ENCODE measurements around the gene CLDN3. TPM values are rescaled to one million over a fixed set of nuclear protein-coding genes. Genes with fewer than 3 reads are reported as not detected.
"Not testable (repeated sequence)": the region's sequence is repeated elsewhere in the genome, so short reads cannot be mapped to it uniquely, and the experiment has no call there.

Gene CLDN3, protein sequence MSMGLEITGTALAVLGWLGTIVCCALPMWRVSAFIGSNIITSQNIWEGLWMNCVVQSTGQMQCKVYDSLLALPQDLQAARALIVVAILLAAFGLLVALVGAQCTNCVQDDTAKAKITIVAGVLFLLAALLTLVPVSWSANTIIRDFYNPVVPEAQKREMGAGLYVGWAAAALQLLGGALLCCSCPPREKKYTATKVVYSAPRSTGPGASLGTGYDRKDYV
- total RNA-seq = not detected

DNA sequence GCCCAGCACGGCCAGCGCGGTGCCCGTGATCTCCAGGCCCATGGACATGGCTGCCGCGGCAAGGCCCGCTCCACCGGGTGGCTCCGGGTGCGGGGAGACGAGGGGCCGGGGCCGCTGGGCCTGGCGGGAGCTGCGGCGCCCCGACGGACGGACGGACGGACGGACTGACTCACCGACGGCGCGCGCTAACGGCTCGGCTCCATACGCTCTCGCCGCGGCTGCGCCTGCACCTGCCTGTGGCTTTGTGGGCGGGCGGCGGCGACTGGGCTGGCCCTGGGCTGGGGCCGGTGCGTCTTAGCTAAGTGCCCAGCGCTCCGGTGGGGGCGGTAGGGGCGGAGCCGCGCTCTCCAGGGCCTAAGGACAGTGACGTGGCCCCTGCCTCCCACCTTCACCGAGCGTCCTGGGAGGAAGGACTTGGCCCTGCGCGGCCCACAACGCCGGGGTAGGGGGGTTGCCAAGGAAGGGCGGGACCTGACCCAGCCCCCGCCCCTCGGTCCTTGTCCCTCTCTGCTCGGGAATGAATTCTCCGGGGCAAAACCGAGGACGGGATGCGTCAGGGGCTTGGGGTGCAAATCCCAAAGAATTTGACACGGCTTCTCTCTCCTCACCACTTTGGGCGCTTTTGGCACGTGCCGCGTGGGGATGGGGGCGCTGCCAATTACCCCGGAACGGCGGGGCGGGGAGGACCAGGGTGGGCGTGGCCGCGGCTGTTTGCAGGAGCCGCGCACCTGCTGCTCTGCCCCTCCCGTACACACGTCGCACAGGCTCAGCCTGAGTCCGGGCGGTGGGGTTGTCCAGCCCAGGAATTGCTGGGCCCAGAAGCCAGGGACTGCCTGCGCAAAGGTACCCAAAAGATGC is at the start of gene CLDN3:
Gene CLDN3 (minus strand): TSS at position 269 of the 858 bp plus-strand sequence. CDS start 221 bp downstream, at position 48.
- peaks cover 0 to 4% of the 10 kb centered on the region in 2 donors for H3K9me3 Mint-ChIP-seq
- peak; percentile 50 to 52 for ATAC-seq
- DNase-seq (ENCODE audit: low spot score in 2 of 2) = peak in 1 of 2 donors; percentile 18
- no peaks in the 10 kb centered on the region for H3K36me3 Mint-ChIP-seq
- H3K27ac Mint-ChIP-seq = no peak within 1 kb of the TSS

DNA sequence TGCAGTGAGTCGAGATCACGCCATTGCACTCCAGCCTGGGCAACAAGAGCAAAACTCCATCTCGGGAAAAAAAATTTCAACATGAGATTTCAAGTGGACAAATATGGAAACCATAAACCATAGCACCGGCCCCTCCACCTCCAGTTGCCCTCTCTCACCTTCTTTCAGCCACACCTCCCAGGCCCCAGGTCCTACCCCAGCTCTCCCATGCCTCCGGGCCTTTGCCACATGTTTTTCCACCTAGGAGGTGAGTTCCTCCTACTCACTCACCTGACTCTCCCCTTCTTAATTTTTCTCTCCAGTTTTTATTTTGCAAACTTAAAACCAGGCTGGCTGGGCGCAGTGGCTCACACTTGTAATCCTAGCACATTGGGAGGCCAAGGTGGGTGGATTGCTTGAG is 47.1 kb upstream of the CLDN3 start:
- H3K9me3 Mint-ChIP-seq = no peaks in the 10 kb centered on the region
- DNase-seq (ENCODE audit: low spot score in 2 of 2) = no peak
- ATAC-seq = no peak

DNA sequence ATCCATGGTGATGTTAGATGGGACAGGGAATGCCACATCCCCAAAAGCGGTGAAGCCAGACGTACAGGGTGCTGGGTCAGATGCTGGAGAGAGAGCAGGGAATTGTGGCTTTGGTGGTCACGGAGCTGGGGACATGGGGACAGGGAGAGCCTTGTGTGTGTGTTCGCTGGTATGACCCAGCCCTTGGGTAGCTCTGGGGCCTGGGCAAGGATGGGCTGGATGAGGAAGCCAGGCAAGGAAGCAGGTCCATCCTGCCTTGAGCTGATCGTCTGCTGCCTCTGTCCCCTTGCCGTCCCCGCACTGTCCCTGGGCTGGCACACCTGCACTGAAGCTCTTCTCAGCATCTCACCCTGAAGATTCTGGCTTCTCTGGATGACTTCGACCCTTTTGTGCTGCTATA is 45.4 kb upstream of the CLDN3 start:
- Mint-ChIP-seq H3K36me3 (peaks cover 0 to 8% of the 10 kb centered on the region in 2 donors), H3K27ac (no peak overlapping the region), H3K9me3 (no peaks in the 10 kb centered on the region)
- ATAC-seq = no peak
- DNase-seq (ENCODE audit: low spot score in 2 of 2) = no peak

More for the DNA sequence above, 47.1 kb upstream of the CLDN3 start:
- H3K36me3 Mint-ChIP-seq = peaks cover 0 to 8% of the 10 kb centered on the region in 2 donors
- H3K27ac Mint-ChIP-seq = peak overlapping the region in 1 of 2 donors; percentile 16

DNA sequence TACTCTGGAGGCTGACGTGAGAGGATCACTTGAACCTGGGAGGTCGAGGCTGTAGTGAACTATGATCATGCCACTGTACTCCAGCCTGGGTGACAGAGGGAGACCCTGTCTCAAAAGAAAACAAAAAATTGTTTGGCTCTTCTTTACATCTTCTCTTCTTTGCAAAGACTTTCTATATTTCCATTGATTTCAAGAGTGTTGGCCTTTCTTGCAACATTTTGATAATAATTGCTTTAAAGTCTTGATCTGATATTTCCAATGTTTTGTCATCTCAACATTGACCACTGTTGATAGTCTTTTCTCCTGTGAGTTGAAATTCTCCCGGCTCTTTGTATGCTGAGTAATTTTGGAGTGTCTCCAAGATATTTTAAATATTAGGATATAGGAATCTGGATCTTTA is 42.9 kb upstream of the CLDN3 start:
- ATAC-seq (no peak), DNase-seq (ENCODE audit: low spot score in 2 of 2) (no peak)
- Mint-ChIP-seq H3K27ac (no peak overlapping the region), H3K9me3 (no peaks in the 10 kb centered on the region), H3K36me3 (peaks cover 0 to 8% of the 10 kb centered on the region in 2 donors)

DNA sequence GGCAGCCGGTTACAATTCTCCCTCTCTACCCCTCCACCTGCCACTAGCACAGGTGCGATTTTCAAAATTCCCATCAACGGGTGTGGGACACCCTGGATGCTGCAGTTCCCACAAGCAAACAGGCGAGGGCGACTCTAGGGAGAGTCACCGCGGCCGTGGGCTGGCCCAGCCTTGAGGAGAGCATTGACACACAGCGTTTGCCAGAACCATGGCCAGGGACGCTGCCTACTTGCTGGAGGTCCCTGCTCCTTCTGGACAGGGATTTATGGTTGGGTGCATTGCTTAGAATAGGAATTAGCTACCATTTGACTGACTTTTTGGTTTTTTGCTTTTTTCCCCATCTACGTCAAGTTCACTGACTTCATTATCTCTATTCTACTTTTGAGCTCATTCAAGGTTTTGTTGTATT is 41.7 kb upstream of the CLDN3 start:
- H3K27ac Mint-ChIP-seq = no peak overlapping the region
- ATAC-seq = peak; percentile 84 to 90
- no peaks in the 10 kb centered on the region for H3K9me3 Mint-ChIP-seq

DNA sequence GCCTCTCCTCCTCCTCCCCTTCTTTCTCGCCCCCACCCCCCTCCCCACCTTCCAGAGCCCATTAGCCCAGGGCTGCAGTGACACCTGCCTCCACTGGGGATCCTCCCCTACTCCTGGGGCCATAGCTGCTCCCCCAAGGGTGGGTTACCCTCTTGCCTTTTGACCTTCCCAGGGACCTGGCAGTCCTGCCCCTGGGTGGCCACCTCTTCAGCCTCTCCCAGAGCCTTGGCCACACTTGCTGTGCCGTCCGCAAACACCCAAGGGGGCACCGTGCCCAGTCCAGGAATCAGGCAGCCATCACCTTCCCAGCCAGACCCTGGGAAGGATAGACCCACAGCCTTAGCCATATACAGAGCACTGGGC is 40.9 kb upstream of the CLDN3 start:
- H3K9me3 Mint-ChIP-seq = no peaks in the 10 kb centered on the region
- H3K36me3 Mint-ChIP-seq = peaks cover 0 to 8% of the 10 kb centered on the region in 2 donors
- DNase-seq (ENCODE audit: low spot score in 2 of 2) (no peak), ATAC-seq (no peak)
- H3K27ac Mint-ChIP-seq = peak overlapping the region in 1 of 2 donors; percentile 36

More for the DNA sequence above, 41.7 kb upstream of the CLDN3 start:
- peak in 1 of 2 donors; percentile 63 for DNase-seq (ENCODE audit: low spot score in 2 of 2)
- peaks cover 0 to 8% of the 10 kb centered on the region in 2 donors for H3K36me3 Mint-ChIP-seq

DNA sequence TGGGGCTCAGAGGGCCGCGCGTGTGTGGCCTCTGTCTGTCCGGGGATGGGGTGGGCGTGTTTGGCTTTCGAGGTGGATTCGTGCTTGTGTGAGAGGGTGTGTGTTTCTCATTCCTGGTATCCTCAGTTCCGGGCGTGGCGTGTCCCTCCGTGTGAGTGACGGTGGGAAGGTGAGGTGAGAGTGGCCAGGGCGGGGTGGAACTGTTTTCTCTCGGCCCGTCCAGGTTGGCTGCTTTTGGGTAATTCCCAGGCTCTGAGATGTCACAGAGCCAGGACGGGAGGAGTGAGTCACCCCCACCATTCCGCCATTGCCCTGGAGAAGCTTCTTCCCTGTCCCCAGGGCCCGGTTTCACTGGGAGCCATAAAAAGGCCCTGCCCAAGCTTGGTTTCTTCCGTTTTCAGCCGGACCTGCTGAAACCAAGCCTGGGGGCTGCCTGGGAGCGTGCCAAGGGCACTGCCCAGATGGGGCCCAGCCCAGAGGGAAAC is 39.4 kb upstream of the CLDN3 start:
- Mint-ChIP-seq H3K27ac (no peak overlapping the region), H3K36me3 (peaks cover 0 to 8% of the 10 kb centered on the region in 2 donors), H3K9me3 (no peaks in the 10 kb centered on the region)
- ATAC-seq (no peak), DNase-seq (ENCODE audit: low spot score in 2 of 2) (no peak)

DNA sequence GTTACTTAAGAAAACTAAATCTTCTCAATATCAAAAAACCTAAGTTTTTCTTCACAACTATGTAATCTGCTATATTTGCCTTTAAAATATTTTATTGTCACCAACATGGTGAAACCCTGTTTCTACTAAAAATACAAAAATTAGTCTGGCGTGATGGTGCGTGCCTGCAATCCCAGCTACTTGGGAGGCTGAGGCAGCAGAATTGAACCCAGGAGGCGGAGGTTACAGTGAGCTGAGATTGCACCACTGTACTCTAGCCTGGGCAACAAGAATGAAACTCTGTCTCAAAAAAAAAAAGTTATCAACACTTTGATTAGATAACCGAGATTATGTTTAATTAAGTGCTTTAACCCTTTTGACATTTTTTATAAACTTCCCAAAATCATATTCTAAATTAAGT is 32.4 kb upstream of the CLDN3 start:
- no peaks in the 10 kb centered on the region for H3K36me3 Mint-ChIP-seq
- H3K9me3 Mint-ChIP-seq = no peaks in the 10 kb centered on the region
- DNase-seq (ENCODE audit: low spot score in 2 of 2) = no peak
- ATAC-seq = no peak
- H3K27ac Mint-ChIP-seq = no peak overlapping the region

DNA sequence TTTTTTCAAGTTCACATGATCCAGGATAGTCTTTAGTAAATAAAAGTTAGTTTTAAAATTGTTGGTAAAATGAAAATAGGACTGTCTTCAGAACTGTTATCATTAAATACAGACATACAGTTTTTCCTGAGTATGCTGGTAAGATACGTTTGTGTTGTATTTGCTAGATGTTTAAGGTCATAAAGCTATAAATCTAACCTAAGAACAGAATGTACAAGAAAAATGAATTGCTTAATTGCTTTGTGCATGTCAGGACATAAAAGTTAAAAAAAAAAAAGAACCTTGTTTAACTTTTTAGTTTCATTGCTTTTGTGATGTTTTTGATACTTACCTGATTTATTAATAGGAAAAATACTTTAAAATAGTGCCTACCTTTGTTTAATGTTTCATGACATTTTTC is 31.5 kb upstream of the CLDN3 start:
- H3K27ac Mint-ChIP-seq = no peak overlapping the region
- ATAC-seq = no peak
- no peaks in the 10 kb centered on the region for H3K9me3 Mint-ChIP-seq
- DNase-seq (ENCODE audit: low spot score in 2 of 2) = no peak
- H3K36me3 Mint-ChIP-seq = no peaks in the 10 kb centered on the region

DNA sequence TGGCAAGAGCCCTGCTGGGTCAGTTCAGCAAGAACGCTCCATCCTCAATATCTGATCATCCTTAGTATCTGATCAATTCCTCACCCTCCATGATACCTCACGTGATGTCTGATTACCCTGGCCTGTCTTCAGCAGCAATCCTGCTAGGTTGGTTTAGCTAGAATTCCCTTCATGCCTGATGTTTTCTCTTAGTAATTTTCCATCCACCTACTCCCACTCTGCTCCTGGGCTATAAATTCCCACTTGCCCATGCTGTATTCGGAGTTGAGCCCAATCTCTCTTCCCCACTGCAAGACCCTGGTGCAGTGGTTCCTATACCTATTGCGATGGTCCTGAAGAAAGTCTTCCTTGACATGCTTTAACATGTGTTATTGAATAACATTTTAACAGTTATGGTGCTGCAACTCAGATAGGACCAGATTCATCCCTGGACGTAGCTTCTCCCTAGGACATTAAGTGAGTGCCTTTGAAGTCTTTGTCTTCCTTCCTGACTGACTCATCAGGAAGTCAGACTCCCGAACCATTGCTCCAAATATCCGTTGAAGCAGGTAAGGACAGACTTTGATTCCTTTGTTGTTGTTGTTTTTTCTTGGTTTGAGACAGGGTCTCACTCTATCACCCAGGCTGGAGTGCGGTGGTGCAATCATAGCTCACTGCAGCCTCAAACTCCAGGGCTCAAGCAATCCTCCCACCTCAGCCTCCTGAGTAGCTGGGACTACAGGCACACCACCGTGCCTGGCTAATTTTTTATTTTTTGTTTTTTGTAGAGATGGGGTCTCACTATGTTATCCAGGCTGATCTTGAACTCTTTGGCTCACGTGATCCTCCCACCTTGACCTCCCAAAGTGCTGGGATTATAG is 29.4 kb upstream of the CLDN3 start:
- Mint-ChIP-seq H3K36me3 (no peaks in the 10 kb centered on the region), H3K27ac (peak overlapping the region in 1 of 2 donors; percentile 4), H3K9me3 (no peaks in the 10 kb centered on the region)
- DNase-seq (ENCODE audit: low spot score in 2 of 2) (no peak), ATAC-seq (no peak)

DNA sequence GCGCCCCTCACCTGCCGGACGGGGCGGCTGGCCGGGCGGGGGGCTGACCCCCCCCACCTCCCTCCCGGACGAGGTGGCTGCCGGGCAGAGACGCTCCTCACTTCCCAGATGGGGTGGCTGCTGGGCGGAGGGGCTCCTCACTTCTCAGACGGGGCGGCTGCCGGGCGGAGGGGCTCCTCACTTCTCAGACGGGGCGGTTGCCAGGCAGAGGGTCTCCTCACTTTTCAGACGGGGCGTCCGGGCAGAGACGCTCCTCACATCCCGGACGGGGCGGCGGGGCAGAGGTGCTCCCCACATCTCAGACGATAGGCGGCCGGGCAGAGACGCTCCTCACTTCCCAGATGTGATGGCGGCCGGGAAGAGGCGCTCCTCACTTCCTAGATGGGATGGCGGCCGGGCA is 27.1 kb upstream of the CLDN3 start:
- not testable (repeated sequence) for H3K27ac Mint-ChIP-seq; H3K9me3 Mint-ChIP-seq; ATAC-seq; DNase-seq (ENCODE audit: low spot score in 2 of 2); H3K36me3 Mint-ChIP-seq

DNA sequence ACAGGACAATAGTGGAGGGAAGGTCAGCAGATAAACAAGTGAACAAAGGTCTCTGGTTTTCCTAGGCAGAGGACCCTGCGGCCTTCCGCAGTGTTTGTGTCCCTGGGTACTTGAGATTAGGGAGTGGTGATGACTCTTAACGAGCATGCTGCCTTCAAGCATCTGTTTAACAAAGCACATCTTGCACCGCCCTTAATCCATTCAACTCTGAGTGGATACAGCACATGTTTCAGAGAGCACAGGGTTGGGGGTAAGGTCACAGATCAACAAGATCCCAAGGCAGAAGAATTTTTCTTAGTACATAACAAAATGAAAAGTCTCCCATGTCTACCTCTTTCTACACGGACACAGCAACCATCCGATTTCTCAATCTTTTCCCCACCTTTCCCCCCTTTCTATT is 26.6 kb upstream of the CLDN3 start:
- not testable (repeated sequence) for ATAC-seq, H3K27ac Mint-ChIP-seq

DNA sequence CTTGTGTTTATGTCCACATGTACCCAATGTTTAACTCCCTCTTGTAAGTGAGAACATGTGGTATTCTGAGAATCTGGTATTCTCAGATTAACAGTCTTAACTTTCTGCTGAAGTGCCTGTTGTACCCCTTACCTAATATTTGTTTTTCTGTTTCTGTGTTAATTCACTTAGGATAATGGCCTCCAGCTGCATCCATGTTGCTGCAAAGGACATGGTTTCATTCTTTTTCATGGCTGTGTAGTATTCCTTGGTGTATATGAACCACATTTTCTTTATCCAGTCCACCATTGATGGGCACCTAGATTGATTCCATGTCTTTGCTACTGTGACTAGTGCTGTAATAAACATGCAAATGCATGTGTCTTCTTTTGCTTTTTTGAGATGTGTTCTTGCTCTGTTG is 25.1 kb upstream of the CLDN3 start:
- not testable (repeated sequence) for H3K9me3 Mint-ChIP-seq; ATAC-seq; DNase-seq (ENCODE audit: low spot score in 2 of 2); H3K27ac Mint-ChIP-seq; H3K36me3 Mint-ChIP-seq

More for the DNA sequence above, 26.6 kb upstream of the CLDN3 start:
- H3K36me3 Mint-ChIP-seq; DNase-seq (ENCODE audit: low spot score in 2 of 2); H3K9me3 Mint-ChIP-seq: not testable (repeated sequence)

DNA sequence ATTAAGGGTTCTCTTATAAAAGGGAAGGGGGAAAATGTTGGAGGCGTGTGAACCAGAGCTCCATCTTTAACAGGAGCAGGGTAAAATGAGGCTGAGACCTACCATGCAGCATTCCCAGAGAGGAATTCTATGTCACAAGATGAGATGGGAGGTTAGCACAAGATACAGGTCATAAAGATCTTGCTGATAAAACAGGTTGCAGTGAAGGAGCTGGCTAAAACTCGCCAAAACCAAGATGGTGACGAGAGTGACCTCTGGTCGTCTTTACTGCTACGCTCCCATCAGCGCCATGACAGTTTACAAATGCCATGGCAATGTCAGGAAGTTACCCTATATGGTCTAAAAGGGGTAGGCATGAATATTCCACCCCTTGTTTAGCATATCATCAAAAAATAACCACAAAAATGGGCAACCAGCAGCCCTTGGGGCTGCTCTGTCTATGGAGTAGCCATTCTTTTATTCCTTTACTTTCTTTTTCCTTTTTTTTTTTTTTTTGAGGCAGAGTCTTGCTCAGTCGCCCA is 21.2 kb upstream of the CLDN3 start:
- not testable (repeated sequence) for ATAC-seq; H3K27ac Mint-ChIP-seq; DNase-seq (ENCODE audit: low spot score in 2 of 2); H3K9me3 Mint-ChIP-seq; H3K36me3 Mint-ChIP-seq

DNA sequence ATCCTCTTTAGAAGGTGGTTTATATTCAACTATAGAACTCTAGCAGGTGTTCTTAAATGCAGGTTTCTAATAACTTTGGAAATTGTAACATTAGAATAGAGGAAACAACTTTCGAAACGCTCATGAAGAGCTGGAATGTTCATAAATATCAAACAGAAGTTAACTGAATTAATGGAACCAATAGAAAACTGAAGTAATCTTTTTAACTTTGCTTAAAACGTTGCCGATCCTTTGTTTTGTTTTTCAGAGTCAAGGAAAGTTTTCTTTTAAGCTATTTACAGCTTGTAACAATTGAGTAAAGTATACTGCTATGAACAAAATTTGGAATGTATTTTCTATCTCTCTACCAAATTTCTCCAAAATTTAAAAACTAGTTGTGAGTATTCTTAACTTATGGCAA is 19.0 kb upstream of the CLDN3 start:
- Mint-ChIP-seq H3K27ac (no peak overlapping the region), H3K36me3 (no peaks in the 10 kb centered on the region), H3K9me3 (peaks cover 0 to 4% of the 10 kb centered on the region in 2 donors)
- no peak for ATAC-seq
- DNase-seq (ENCODE audit: low spot score in 2 of 2) = no peak

DNA sequence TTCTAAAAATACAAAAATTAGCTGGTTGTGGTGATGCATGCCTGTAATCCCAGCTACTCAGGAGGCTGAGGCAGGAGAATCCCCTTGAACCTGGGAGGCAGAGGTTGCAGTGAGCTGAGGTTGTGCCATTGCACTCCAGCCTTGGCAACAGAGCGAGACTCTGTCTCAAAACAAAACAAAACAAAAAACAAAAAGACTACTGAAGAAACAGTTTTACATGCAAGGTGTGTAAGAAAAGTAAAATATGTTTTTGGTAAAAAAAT is 17.6 kb upstream of the CLDN3 start:
- not testable (repeated sequence) for DNase-seq (ENCODE audit: low spot score in 2 of 2); H3K9me3 Mint-ChIP-seq; ATAC-seq; H3K36me3 Mint-ChIP-seq; H3K27ac Mint-ChIP-seq

DNA sequence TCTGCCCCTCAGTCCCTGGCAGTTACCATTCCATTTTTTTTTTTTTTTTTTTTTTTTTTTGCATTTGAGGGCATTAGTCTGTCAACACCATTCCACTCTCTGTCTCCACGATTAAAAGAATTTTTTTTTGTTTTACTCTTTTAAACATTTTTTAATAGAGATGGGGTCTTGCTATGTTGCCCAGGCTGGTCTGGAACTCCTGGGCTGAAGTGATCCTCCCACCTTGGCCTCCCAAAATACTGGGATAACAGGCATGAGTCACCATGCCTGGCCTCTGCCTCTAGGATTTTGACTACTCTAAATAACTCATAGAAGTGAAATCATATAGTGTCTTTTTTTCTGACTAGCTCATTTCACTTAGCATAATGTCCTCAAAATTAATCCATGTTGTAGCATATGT is 16.5 kb upstream of the CLDN3 start:
- Mint-ChIP-seq H3K36me3 (no peaks in the 10 kb centered on the region), H3K27ac (no peak overlapping the region), H3K9me3 (peaks cover 0 to under 1% of the 10 kb centered on the region in 2 donors)
- ATAC-seq (no peak), DNase-seq (ENCODE audit: low spot score in 2 of 2) (no peak)

Data from activated naive CD4-positive, alpha-beta T cell treated with anti-CD3 and anti-CD28 coated beads, Interleukin-2, amount 50 U/mL, for 72 hours (primary cell).